A549 (cell line): ENCODE measurements around the gene CEP78. TPM values are rescaled to one million over a fixed set of nuclear protein-coding genes. Genes with fewer than 3 reads are reported as not detected.

Experiments used
- ATAC-seq, 2 experiments: fragments of 200-7000 bp in 1 of 2; fragments of >200 bp in 1 of 2; cut with Nextera tagmentation in 1 of 2; cut with Tn5 transposase in 1 of 2; 3 replicates each; pipeline versions ENCODE4 v1.8.0 to v1.9.1; 2018 to 2020; ENCODE audit warnings: mild to moderate bottlenecking in 1 of 2, moderate library complexity in 1 of 2
- CTCF ChIA-PET: fragments of 300-600 bp; sonication (Branson Sonifier 250); formaldehyde crosslinking; extraction: SDS; loops from one replicate; lab custom pipeline; 2021; ENCODE audit warnings: antibody characterized with exemption, inconsistent platforms; lab: Yijun Ruan, JAX
- POLR2A ChIA-PET: fragments of 350-600 bp; formaldehyde crosslinking; extraction: SDS; loops from one replicate; lab custom pipeline; 2021; ENCODE audit warnings: antibody characterized with exemption, inconsistent platforms; lab: Yijun Ruan, JAX
- DNase-seq, 2 experiments: peaks; one replicate each; pipeline versions ENCODE4 v3.0.0 to v3.0.0-alpha.2; 2011 to 2016; ENCODE audit warnings: low read depth in 1 of 2, low spot score in 1 of 2
- FAIRE-seq: peaks from 2 replicates; lab custom pipeline; 2011; peaks lifted over from hg19 to GRCh38; lab: Jason Lieb, UNC
- H3K27ac ChIP-seq, 2 experiments: fragments of >200 bp; sonication (Bioruptor Twin); formaldehyde crosslinking; 3 replicates each; pipeline ENCODE4 v1.5.1; 2016 to 2017
- H3K4me1 ChIP-seq: fragments of >200 bp; sonication (Bioruptor Twin); formaldehyde crosslinking; 3 replicates; pipeline ENCODE4 v1.6.1; 2016
- H3K4me2 ChIP-seq: fragments of >200 bp; sonication (Bioruptor Twin); formaldehyde crosslinking; 3 replicates; pipeline ENCODE4 v1.6.1; 2016
- H3K4me3 ChIP-seq: fragments of >200 bp; sonication (Bioruptor Twin); formaldehyde crosslinking; 3 replicates; pipeline ENCODE4 v1.5.1; 2016
- H3K9me3 ChIP-seq: fragments of >200 bp; sonication (Bioruptor Twin); formaldehyde crosslinking; 3 replicates; pipeline ENCODE4 v1.6.1; 2016
- BHLHE40 ChIP-seq: IDR thresholded peaks from 2 replicates; pipeline ENCODE4 v1.6.1; 2012; ENCODE audit warnings: low read depth, low read length, inconsistent platforms
- CEBPB ChIP-seq, 2 experiments: fragments of >200 bp in 1 of 2; sonication (Bioruptor Twin) in 1 of 2; formaldehyde crosslinking in 1 of 2; IDR thresholded peaks; 2 replicates each; pipeline ENCODE4 v1.6.1; 2012 to 2016
- E2F6 ChIP-seq: IDR thresholded peaks from 2 replicates; pipeline ENCODE4 v1.6.1; 2012; ENCODE audit warnings: low read depth, borderline replicate concordance
- EHMT2 ChIP-seq: fragments of 200-600 bp; sonication (generic); IDR thresholded peaks from 2 replicates; pipeline ENCODE4 v1.6.1; 2016; ENCODE audit warnings: antibody characterized with exemption, low read depth, mild to moderate bottlenecking, moderate library complexity
- GATA3 ChIP-seq: IDR thresholded peaks from 2 replicates; pipeline ENCODE4 v1.6.1; 2012; ENCODE audit warnings: borderline replicate concordance
- HEYL ChIP-seq: fragments of 250-450 bp; sonication (Bioruptor Pico); IDR thresholded peaks from 2 replicates; pipeline ENCODE4 v1.8.0; 2021; ENCODE audit warnings: mild to moderate bottlenecking, moderate library complexity
- HOXB5 ChIP-seq: fragments of 250-450 bp; sonication (Bioruptor Pico); IDR thresholded peaks from 2 replicates; pipeline ENCODE4 v1.5.0; 2020; ENCODE audit warnings: mild to moderate bottlenecking, moderate library complexity
- KDM1A ChIP-seq: fragments of 200-600 bp; sonication (generic); IDR thresholded peaks from 2 replicates; pipeline ENCODE4 v1.6.1; 2016; ENCODE audit warnings: low read depth, mild to moderate bottlenecking
- MAFK ChIP-seq: fragments of 450-650 bp; IDR thresholded peaks from 2 replicates; pipeline ENCODE4 v1.6.1; 2014; ENCODE audit not compliant: partially characterized antibody
- NFE2L2 ChIP-seq: fragments of 150-350 bp; conservative IDR thresholded peaks from 2 replicates; pipeline ENCODE4 v1.6.1; 2014; ENCODE audit warnings: low read length
- NPAS2 ChIP-seq: fragments of 250-450 bp; sonication (Bioruptor Pico); IDR thresholded peaks from 2 replicates; pipeline ENCODE4 v1.8.0; 2022; ENCODE audit warnings: mild to moderate bottlenecking, moderate library complexity, borderline replicate concordance
- POLR2AphosphoS2 ChIP-seq: conservative IDR thresholded peaks from 2 replicates; pipeline ENCODE4 v1.6.1; 2012; ENCODE audit warnings: low read length, improper control_type of control experiment, inconsistent platforms
- RAD21 ChIP-seq, 2 experiments: fragments of >200 bp in 1 of 2; sonication (Bioruptor Twin) in 1 of 2; formaldehyde crosslinking in 1 of 2; IDR thresholded peaks in 1 of 2; conservative IDR thresholded peaks in 1 of 2; 2 replicates in 1 of 2; 3 replicates in 1 of 2; pipeline ENCODE4 v1.6.1; 2012 to 2018; ENCODE audit warnings: inconsistent platforms in 1 of 2
- REST ChIP-seq: fragments of 200-600 bp; sonication (generic); IDR thresholded peaks from 2 replicates; pipeline ENCODE4 v1.6.1; 2016; ENCODE audit warnings: antibody characterized with exemption, mild to moderate bottlenecking, moderate library complexity
- RFX5 ChIP-seq: fragments of 450-650 bp; IDR thresholded peaks from 2 replicates; pipeline ENCODE4 v1.7.1; 2014; ENCODE audit warnings: antibody characterized with exemption, mild to moderate bottlenecking, moderate library complexity
- RNF2 ChIP-seq: fragments of 200-600 bp; sonication (generic); IDR thresholded peaks from 2 replicates; pipeline ENCODE4 v1.6.1; 2016; ENCODE audit warnings: low read depth, mild to moderate bottlenecking, antibody characterized with exemption, moderate library complexity, borderline replicate concordance
- SMC3 ChIP-seq: fragments of >200 bp; sonication (Bioruptor Twin); formaldehyde crosslinking; IDR thresholded peaks from 3 replicates; pipeline ENCODE4 v1.6.1; 2018; ENCODE audit warnings: inconsistent platforms
- SREBF2 ChIP-seq: fragments of 450-650 bp; IDR thresholded peaks from 2 replicates; pipeline ENCODE4 v1.6.1; 2014; ENCODE audit warnings: mild to moderate bottlenecking, moderate library complexity
- ZFP36 ChIP-seq: fragments of 450-650 bp; IDR thresholded peaks from 2 replicates; pipeline ENCODE4 v1.6.1; 2014; ENCODE audit warnings: borderline replicate concordance; ENCODE audit not compliant: partially characterized antibody
- WGBS: methylation state at CpG from one replicate; pipeline ENCODE4 v1.1.6; 2017; ENCODE audit errors: missing lambda C conversion rate; 5-methylcytosine and 5-hydroxymethylcytosine counted together
- polyA plus RNA-seq, 4 experiments: library from polyadenylated mRNA; depleted of rRNA in 3 of 4; stranded (reverse); fragments of >200 nt; fragmentation: RNase III in 1 of 4; extraction: RNeasy Plus Mini Kit Qiagen cat#74134 plus additional on column Dnase treatment in 1 of 4; gene quantifications; 2 replicates in 3 of 4; 3 replicates in 1 of 4; pipeline ENCODE4 v1.2.3, GENCODE V29; 2011 to 2017
- TF ChIP-seq, protein P1 (sequence below): fragments of >200 bp; sonication (Bioruptor Twin); formaldehyde crosslinking; IDR thresholded peaks from 3 replicates; pipeline ENCODE4 v1.5.1; 2016
- TF ChIP-seq, protein P2 (sequence below): fragments of 250-450 bp; sonication (Bioruptor Pico); IDR thresholded peaks from 2 replicates; pipeline ENCODE4 v1.5.0; 2021; ENCODE audit warnings: mild to moderate bottlenecking, moderate library complexity, borderline replicate concordance

CEP78 gene
- polyA plus RNA-seq, 2 of the 4 experiments (the other 2 are of a cell fraction) = 16.5 to 28.9 TPM

- DNase-seq (no peak), FAIRE-seq (no peak), ATAC-seq (no peak)
- ChIA-PET POLR2A (interaction anchor here (3.1 kb wide), 1 partner anchor 11 kb away, joined by 12 read pairs; the partner anchor contains the start of gene PSAT1), CTCF (no interaction called here)
- no peak overlapping the region for H3K4me3 ChIP-seq
- TF ChIP-seq HEYL (CRISPR knock-in tag) = no peak
- TF ChIP-seq, protein P1, sequence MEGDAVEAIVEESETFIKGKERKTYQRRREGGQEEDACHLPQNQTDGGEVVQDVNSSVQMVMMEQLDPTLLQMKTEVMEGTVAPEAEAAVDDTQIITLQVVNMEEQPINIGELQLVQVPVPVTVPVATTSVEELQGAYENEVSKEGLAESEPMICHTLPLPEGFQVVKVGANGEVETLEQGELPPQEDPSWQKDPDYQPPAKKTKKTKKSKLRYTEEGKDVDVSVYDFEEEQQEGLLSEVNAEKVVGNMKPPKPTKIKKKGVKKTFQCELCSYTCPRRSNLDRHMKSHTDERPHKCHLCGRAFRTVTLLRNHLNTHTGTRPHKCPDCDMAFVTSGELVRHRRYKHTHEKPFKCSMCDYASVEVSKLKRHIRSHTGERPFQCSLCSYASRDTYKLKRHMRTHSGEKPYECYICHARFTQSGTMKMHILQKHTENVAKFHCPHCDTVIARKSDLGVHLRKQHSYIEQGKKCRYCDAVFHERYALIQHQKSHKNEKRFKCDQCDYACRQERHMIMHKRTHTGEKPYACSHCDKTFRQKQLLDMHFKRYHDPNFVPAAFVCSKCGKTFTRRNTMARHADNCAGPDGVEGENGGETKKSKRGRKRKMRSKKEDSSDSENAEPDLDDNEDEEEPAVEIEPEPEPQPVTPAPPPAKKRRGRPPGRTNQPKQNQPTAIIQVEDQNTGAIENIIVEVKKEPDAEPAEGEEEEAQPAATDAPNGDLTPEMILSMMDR = no peak
- TF ChIP-seq ZFP36 = no peak
- H3K4me1 ChIP-seq = no peaks in the 10 kb centered on the region
- H3K27ac ChIP-seq = no peak overlapping the region
- H3K9me3 ChIP-seq = no peaks in the 10 kb centered on the region
- no peak overlapping the region for H3K4me2 ChIP-seq
These were observed 50.2 kb downstream of the CEP78 start for GRCh38 chr9:78286125-78286524.

DNA sequence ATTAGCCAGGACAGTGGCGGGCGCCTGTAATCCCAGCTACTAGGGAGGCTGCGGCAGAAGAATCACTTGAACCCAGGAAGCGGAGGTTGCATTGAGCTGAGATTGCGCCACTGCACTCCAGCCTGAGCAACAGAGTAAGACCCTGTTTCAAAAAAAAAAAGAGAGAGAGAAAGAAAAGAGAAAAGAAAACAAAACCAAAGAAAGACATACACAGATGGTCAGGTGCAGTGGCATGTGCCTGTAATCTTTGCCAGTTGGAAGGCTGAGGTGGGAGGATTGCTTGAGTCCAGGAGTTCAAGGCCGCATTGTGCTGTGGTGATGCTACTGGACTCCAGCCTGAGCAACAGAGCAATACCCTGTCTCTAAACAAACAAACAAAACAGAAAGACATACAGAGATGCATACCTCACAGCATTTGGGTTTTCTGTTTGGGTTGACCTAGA is 51.1 kb downstream of the CEP78 start:
- FAIRE-seq = no peak
- no peaks in the 10 kb centered on the region for H3K9me3 ChIP-seq

GRCh38 chr9:78288214-78288892 is 52.5 kb downstream of the CEP78 start:
- DNase-seq = no peak
- no peak overlapping the region for H3K27ac ChIP-seq
- WGBS = 78% methylated on average over 8 of the region's 8 CpGs
- no peaks in the 10 kb centered on the region for H3K4me1 ChIP-seq
- ChIA-PET POLR2A (interaction anchor here (1.4 kb wide), 1 partner anchor 9 kb away, joined by 9 read pairs; the partner anchor contains the start of gene PSAT1), CTCF (interaction anchor here (1.3 kb wide), 1 partner anchor 12 kb away, joined by 3 read pairs; no protein-coding TSS in a partner anchor)
- no peak overlapping the region for H3K4me2 ChIP-seq
- no peaks in the 10 kb centered on the region for H3K9me3 ChIP-seq
- H3K4me3 ChIP-seq = no peak overlapping the region
- ATAC-seq = no peak
- TF ChIP-seq E2F6 = no peak
- TF ChIP-seq SREBF2 = no peak
- TF ChIP-seq NPAS2 (CRISPR knock-in tag) = no peak
- TF ChIP-seq POLR2AphosphoS2 = no peak
- TF ChIP-seq RAD21 (conservative IDR thresholded peaks at IDR 0.05 in 1 of 2, IDR thresholded peaks at IDR 0.05 in 1 of 2) = no peak
- no peak for TF ChIP-seq RFX5
- FAIRE-seq = no peak

More for the DNA sequence above, 51.1 kb downstream of the CEP78 start:
- no peak overlapping the region for H3K4me3 ChIP-seq
- no peaks in the 10 kb centered on the region for H3K4me1 ChIP-seq
- WGBS = 98% methylated on average over 6 of the region's 6 CpGs
- no peak for ATAC-seq
- no peak for DNase-seq
- H3K27ac ChIP-seq = no peak overlapping the region
- POLR2A ChIA-PET = no interaction called here
- no peak for TF ChIP-seq MAFK
- TF ChIP-seq CEBPB (IDR thresholded peaks at IDR 0.05) = no peak
- TF ChIP-seq SMC3 = no peak
- TF ChIP-seq EHMT2 = no peak
- no peak for TF ChIP-seq GATA3
- TF ChIP-seq SREBF2 = no peak
- no peak for TF ChIP-seq RFX5
- TF ChIP-seq, all 56 proteins: peak for 0
- no peak overlapping the region for H3K4me2 ChIP-seq
- CTCF ChIA-PET = no interaction called here

DNA sequence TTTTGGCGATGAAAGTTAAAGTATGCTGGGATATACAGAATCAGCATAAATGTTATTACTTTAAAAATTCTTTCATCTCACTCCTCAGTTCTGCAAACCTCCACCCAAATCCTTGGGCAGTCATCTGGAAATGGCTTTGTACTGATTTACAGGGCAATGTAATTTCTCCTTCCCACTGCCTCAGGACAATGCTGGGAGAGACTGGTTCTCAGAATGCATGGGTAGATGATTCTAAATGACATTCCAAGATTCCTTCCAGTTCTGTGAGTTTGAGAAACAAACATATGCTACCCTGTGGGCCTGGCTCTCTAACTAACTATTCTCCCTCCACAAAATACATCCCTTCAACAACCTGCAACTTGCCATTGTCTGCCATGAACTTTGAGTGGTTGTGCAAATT is 53.6 kb downstream of the CEP78 start:
- Histone ChIP-seq H3K4me3 (no peak overlapping the region), H3K27ac (no peak overlapping the region), H3K4me2 (no peak overlapping the region), H3K4me1 (no peaks in the 10 kb centered on the region), H3K9me3 (no peaks in the 10 kb centered on the region)
- CTCF ChIA-PET = no interaction called here
- ATAC-seq (no peak), DNase-seq (no peak), FAIRE-seq (no peak)
- POLR2A ChIA-PET = no interaction called here
- 100% methylated on average over 1 of the region's 1 CpG for WGBS
- TF ChIP-seq HOXB5 (CRISPR knock-in tag) = no peak
- TF ChIP-seq REST = no peak
- no peak for TF ChIP-seq KDM1A
- no peak for TF ChIP-seq BHLHE40
- no peak for TF ChIP-seq NFE2L2
- TF ChIP-seq, protein P2, sequence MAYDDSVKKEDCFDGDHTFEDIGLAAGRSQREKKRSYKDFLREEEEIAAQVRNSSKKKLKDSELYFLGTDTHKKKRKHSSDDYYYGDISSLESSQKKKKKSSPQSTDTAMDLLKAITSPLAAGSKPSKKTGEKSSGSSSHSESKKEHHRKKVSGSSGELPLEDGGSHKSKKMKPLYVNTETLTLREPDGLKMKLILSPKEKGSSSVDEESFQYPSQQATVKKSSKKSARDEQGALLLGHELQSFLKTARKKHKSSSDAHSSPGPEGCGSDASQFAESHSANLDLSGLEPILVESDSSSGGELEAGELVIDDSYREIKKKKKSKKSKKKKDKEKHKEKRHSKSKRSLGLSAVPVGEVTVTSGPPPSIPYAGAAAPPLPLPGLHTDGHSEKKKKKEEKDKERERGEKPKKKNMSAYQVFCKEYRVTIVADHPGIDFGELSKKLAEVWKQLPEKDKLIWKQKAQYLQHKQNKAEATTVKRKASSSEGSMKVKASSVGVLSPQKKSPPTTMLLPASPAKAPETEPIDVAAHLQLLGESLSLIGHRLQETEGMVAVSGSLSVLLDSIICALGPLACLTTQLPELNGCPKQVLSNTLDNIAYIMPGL = no peak
- no peak for TF ChIP-seq RNF2
